Naive B cell (primary cell): ENCODE data around the gene CADM2. TPM values are rescaled to one million over a fixed set of nuclear protein-coding genes. Genes with fewer than 3 reads are reported as not detected.
A peak's percentile ranks its signal among the peaks of the same experiment; 100 is the strongest.
"Not testable (repeated sequence)": the region's sequence is repeated elsewhere in the genome, so short reads cannot be mapped to it uniquely, and the experiment has no call there.

Source experiments
- ATAC-seq, 2 donors: fragments of 150-1000 bp; cut with Tn5 transposase; 2 replicates each; pipeline ENCODE4 v1.10.0; 2021; ENCODE audit warnings: low read depth in 2 of 2, mild to moderate bottlenecking in 2 of 2, moderate library complexity in 2 of 2
- DNase-seq: peaks from one replicate; pipeline ENCODE4 v3.0.0; 2022
- H3K27ac Mint-ChIP-seq, 6 donors: one replicate each; pipeline ENCODE4 v1.8.0; 2020 to 2022; ENCODE audit warnings: mild to moderate bottlenecking in 6 of 6, mixed read lengths in 6 of 6, moderate library complexity in 5 of 6, inconsistent platforms in 2 of 6
- H3K27me3 Mint-ChIP-seq, 3 donors: one replicate each; pipeline ENCODE4 v1.8.0; 2021 to 2022; ENCODE audit warnings: mixed read lengths in 3 of 3, mild to moderate bottlenecking in 1 of 3
- H3K36me3 Mint-ChIP-seq, 2 donors: one replicate each; pipeline ENCODE4 v1.8.0; 2020 to 2022; ENCODE audit warnings: mixed read lengths in 2 of 2, inconsistent platforms in 1 of 2, mild to moderate bottlenecking in 1 of 2
- H3K4me1 Mint-ChIP-seq, 3 donors: one replicate each; pipeline ENCODE4 v1.8.0; 2020 to 2022; ENCODE audit warnings: mixed read lengths in 3 of 3, inconsistent platforms in 1 of 3, mild to moderate bottlenecking in 1 of 3, moderate library complexity in 1 of 3
- H3K4me3 Mint-ChIP-seq, 8 donors: one replicate each; pipeline ENCODE4 v1.8.0; 2020 to 2022; ENCODE audit warnings: mild to moderate bottlenecking in 8 of 8, mixed read lengths in 8 of 8, moderate library complexity in 8 of 8, inconsistent platforms in 2 of 8
- H3K9me3 Mint-ChIP-seq, 7 donors: one replicate each; pipeline ENCODE4 v1.8.0; 2020 to 2022; ENCODE audit warnings: mixed read lengths in 7 of 7, mild to moderate bottlenecking in 5 of 7, inconsistent platforms in 2 of 7, moderate library complexity in 1 of 7
- polyA plus RNA-seq, 6 donors: library from polyadenylated mRNA; unstranded; fragments of 300-500 nt; fragmentation: Illumina TruSeq; gene quantifications; one replicate each; pipeline ENCODE4 v1.2.3, GENCODE V29; 2021; ENCODE audit warnings: low read depth in 6 of 6

Gene CADM2
- under 1 TPM in 2 of 6 donors, not detected in 4; 0.26 to 0.59 TPM for polyA plus RNA-seq

GRCh38 chr3:84958495-84959469, at the start of gene CADM2:
CADM2 (plus strand) TSS chr3:84958989.
- H3K27me3 Mint-ChIP-seq = peaks cover 32 to 63% (median 54%) of the 10 kb centered on the region in 3 donors
- peak; percentile 56 for DNase-seq

GRCh38 chr3:84918592-84918991, 40.2 kb upstream of the CADM2 start:
- H3K9me3 Mint-ChIP-seq = peaks cover 3 to 18% (median 5%) of the 10 kb centered on the region in 7 donors
- H3K27ac Mint-ChIP-seq, H3K36me3 Mint-ChIP-seq, H3K4me1 Mint-ChIP-seq, H3K27me3 Mint-ChIP-seq, DNase-seq, ATAC-seq, H3K4me3 Mint-ChIP-seq: not testable (repeated sequence)

More at GRCh38 chr3:84958495-84959469, at the start of gene CADM2:
- Mint-ChIP-seq H3K4me3 (peak within 1 kb of the TSS; percentile 74 to 92 (median 80)), H3K36me3 (peaks cover 0 to 17% of the 10 kb centered on the region in 2 donors), H3K4me1 (peaks cover 19 to 24% (median 24%) of the 10 kb centered on the region in 3 donors), H3K9me3 (peaks cover 0 to 21% (median 5%) of the 10 kb centered on the region in 7 donors), H3K27ac (peak within 1 kb of the TSS in 1 of 6 donors; percentile 70)
- ATAC-seq = peak; percentile 88 to 91

GRCh38 chr3:84922682-84923081, 36.1 kb upstream of the CADM2 start:
- DNase-seq (no peak), ATAC-seq (no peak)
- Mint-ChIP-seq H3K4me3 (no peak overlapping the region), H3K27ac (no peak overlapping the region), H3K4me1 (no peaks in the 10 kb centered on the region), H3K36me3 (no peaks in the 10 kb centered on the region), H3K27me3 (no peaks in the 10 kb centered on the region), H3K9me3 (peaks cover 3 to 11% (median 4%) of the 10 kb centered on the region in 7 donors)

DNA sequence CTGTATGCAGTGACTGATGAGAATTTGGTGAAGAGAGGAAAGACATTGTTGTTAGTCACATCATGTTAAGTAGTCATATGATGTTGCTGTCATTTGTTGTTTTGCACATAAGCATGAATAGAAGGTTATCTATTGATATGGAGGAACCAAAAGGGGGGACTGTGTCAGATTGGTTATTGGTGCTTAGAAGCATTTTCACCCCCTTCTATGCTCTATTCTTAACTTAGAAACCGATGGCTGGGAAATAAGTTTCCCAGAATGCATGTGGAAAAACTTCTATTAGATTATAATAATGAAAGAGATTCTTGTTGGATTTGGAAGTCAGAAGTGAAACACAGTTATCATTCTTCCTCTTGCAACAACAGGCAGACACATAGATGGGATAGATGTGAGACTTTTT, 33.2 kb upstream of the CADM2 start:
- Mint-ChIP-seq H3K36me3 (no peaks in the 10 kb centered on the region), H3K9me3 (peaks cover 0 to 8% (median 3%) of the 10 kb centered on the region in 7 donors), H3K27ac (no peak overlapping the region), H3K4me1 (no peaks in the 10 kb centered on the region), H3K4me3 (no peak overlapping the region), H3K27me3 (no peaks in the 10 kb centered on the region)
- no peak for ATAC-seq
- no peak for DNase-seq

- Mint-ChIP-seq H3K27me3 (no peaks in the 10 kb centered on the region), H3K4me1 (no peaks in the 10 kb centered on the region), H3K27ac (no peak overlapping the region), H3K4me3 (no peak overlapping the region), H3K9me3 (peaks cover 0 to 5% (median 0%) of the 10 kb centered on the region in 7 donors), H3K36me3 (no peaks in the 10 kb centered on the region)
- no peak for ATAC-seq
- DNase-seq = no peak
These were observed 15.4 kb upstream of the CADM2 start for GRCh38 chr3:84943379-84943778.

- Mint-ChIP-seq H3K36me3 (peaks cover 0 to 1% of the 10 kb centered on the region in 2 donors), H3K27me3 (peaks cover 0 to 5% (median 2%) of the 10 kb centered on the region in 3 donors), H3K4me1 (no peaks in the 10 kb centered on the region), H3K27ac (no peak overlapping the region), H3K9me3 (peaks cover 2 to 8% (median 3%) of the 10 kb centered on the region in 7 donors), H3K4me3 (no peak overlapping the region)
- ATAC-seq (no peak), DNase-seq (no peak)
These were observed 12.5 kb upstream of the CADM2 start for GRCh38 chr3:84946240-84946639.

DNA sequence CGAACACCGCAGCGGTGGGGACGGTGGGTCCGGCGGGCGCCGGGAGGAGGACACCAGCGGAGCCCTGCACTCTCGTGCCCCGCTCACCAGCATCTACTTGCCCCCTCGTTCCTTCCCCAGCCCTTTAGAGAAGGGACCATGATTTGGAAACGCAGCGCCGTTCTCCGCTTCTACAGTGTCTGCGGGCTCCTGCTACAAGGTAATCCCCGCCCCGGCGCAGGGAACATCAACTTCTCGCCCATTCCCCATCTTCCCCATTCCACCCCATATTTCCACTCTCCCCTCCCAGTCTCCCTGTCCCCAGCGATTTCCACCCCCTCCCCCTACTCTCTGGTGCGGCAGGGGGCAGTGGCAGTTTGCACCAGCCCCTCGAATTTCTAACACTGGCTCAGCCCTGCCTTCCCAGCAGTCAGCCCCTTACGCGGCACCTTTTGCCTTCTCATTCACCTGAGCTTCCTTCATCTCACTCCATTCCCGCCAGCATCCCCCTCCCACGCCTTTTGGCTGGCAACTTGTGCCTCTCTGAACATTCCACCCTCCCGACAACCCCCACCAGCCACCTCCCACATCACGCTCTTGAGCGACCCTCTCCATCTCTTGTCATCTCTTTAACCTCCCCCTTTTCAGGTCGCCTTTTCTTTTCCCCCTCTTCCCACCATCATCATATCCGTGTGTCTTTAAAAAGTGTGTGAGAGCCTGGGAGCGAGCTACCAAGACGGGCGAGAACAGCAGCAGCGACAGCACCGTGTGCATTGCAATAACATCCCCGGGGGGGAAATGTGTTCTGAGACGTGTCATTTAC, 882 bp downstream of the CADM2 start:
- Mint-ChIP-seq H3K9me3 (peaks cover 0 to 21% (median 4%) of the 10 kb centered on the region in 7 donors), H3K36me3 (peaks cover 0 to 17% of the 10 kb centered on the region in 2 donors), H3K4me3 (peak overlapping the region; percentile 61 to 85 (median 80)), H3K27me3 (peaks cover 32 to 63% (median 54%) of the 10 kb centered on the region in 3 donors), H3K27ac (peak overlapping the region in 2 of 6 donors; percentile 67 to 70), H3K4me1 (peaks cover 19 to 24% (median 24%) of the 10 kb centered on the region in 3 donors)
- DNase-seq = no peak
- no peak for ATAC-seq

- Mint-ChIP-seq H3K4me1 (peaks cover 19 to 24% (median 24%) of the 10 kb centered on the region in 3 donors), H3K4me3 (peak overlapping the region in 5 of 8 donors; percentile 1 to 76 (median 63)), H3K27me3 (peaks cover 32 to 63% (median 54%) of the 10 kb centered on the region in 3 donors), H3K9me3 (peaks cover 0 to 21% (median 4%) of the 10 kb centered on the region in 7 donors), H3K36me3 (peaks cover 0 to 17% of the 10 kb centered on the region in 2 donors), H3K27ac (peak overlapping the region in 1 of 6 donors; percentile 50)
- no peak for DNase-seq
- no peak for ATAC-seq
These were observed 1.8 kb downstream of the CADM2 start for GRCh38 chr3:84960581-84960980.

DNA sequence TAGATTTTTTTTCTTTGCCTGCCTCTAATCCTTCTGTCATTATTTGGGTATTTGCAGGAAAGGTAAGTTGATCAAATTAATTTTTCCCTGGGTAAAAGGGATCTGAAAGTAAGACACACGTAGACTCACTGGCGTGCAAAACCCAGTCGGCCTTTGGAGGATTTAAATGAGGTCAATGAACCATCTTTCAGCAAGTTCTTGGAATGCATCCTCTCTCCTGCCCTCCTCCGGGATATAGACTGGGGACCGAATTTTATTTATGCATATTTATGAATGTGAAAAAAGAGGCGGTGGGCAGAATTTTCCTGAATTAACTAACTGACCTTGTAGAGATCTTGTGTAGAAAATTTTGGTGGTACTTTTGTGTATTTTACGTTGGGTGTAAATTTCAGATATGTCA, 2.2 kb downstream of the CADM2 start:
- DNase-seq = no peak
- Mint-ChIP-seq H3K9me3 (peaks cover 0 to 21% (median 4%) of the 10 kb centered on the region in 7 donors), H3K27me3 (peaks cover 32 to 63% (median 54%) of the 10 kb centered on the region in 3 donors), H3K4me3 (peak overlapping the region in 5 of 8 donors; percentile 1 to 76 (median 63)), H3K4me1 (peaks cover 19 to 24% (median 24%) of the 10 kb centered on the region in 3 donors), H3K36me3 (peaks cover 0 to 17% of the 10 kb centered on the region in 2 donors), H3K27ac (no peak overlapping the region)
- ATAC-seq = no peak

DNA sequence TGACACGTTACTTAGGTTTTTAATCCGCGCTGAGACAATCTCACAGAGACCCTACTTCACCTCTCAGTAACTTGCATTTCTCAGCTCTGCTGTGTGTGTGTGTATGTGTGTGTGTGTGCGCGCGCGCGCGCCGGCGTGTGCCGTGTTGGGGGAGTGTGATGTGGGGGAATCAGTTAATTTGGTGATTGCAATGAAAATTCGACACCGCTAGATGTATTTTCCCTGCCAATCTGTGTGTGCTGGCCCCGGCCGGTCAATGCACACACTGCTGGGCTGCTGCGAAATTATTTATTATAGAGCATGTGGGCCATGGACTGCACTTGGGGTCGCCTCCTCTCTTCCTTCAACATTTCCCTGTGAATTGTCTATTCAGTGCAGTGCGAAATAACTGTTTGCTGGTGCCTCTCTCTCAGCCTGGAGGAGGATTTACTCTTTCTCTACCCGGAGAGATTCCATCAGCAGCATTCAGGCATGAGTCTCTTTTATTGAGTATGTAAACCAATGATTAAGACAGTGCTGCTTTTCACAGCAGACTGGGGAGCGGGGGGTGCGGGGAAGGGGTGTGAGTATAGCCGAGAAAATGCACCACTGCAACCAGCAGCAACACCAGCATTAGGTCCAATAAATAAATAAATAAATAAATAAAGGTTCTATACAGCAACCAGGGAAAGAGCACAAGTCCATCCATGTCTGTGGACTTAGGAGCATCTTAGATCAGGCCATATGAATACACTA, 2.9 kb downstream of the CADM2 start:
- H3K4me3 Mint-ChIP-seq = peak overlapping the region in 2 of 8 donors; percentile 57 to 69
- H3K9me3 Mint-ChIP-seq = peaks cover 0 to 21% (median 4%) of the 10 kb centered on the region in 7 donors
- no peak for DNase-seq
- H3K27me3 Mint-ChIP-seq = peaks cover 32 to 63% (median 54%) of the 10 kb centered on the region in 3 donors
- ATAC-seq = no peak
- peaks cover 0 to 17% of the 10 kb centered on the region in 2 donors for H3K36me3 Mint-ChIP-seq
- H3K4me1 Mint-ChIP-seq = peaks cover 19 to 24% (median 24%) of the 10 kb centered on the region in 3 donors
- no peak overlapping the region for H3K27ac Mint-ChIP-seq

DNA sequence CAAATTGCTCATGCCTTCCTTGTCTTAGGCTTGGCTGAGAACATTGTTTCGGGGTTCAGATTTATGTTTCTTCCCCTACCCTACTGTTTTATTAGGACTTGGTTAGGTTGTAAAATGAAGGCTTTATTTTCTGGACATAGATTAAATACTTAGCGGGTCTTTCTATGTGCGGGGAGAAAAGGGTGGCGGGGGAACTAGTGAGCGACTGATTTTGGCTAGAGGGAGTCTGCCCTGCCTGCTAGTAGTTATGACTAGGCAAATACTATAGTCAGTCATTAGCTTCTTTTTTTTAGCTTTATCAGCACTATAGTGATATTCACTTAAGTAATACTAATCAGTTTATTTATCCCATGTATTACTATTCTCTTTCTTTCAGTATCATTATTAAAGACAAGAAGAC, 3.6 kb downstream of the CADM2 start:
- H3K4me3 Mint-ChIP-seq = no peak overlapping the region
- no peak overlapping the region for H3K27ac Mint-ChIP-seq
- no peak for ATAC-seq
- peaks cover 0 to 21% (median 4%) of the 10 kb centered on the region in 7 donors for H3K9me3 Mint-ChIP-seq
- H3K27me3 Mint-ChIP-seq = peaks cover 32 to 58% (median 47%) of the 10 kb centered on the region in 3 donors
- H3K36me3 Mint-ChIP-seq = peaks cover 0 to 17% of the 10 kb centered on the region in 2 donors
- no peak for DNase-seq
- H3K4me1 Mint-ChIP-seq = peaks cover 19 to 24% (median 24%) of the 10 kb centered on the region in 3 donors

DNA sequence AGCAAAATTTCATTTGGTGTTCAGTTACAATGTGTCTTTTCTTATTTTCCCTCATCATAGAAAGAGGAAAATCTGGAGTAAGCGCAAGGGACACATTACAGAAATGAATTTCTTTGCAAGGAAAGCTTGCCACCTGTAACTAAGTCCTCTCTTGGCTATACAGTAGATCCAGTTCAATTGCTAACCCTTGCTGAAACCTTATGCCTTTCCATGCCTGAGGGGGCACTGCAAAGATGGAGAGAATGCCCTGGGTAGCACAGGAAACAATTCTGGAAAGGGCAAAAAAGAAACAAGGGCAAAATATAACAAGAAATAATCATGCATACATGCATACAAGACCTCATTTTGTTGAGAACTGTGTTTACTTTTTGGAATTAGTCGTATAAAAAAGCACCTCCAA, 4.3 kb downstream of the CADM2 start:
- no peak overlapping the region for H3K27ac Mint-ChIP-seq

More for the DNA sequence above, 4.3 kb downstream of the CADM2 start:
- H3K36me3 Mint-ChIP-seq = peaks cover 0 to 17% of the 10 kb centered on the region in 2 donors
- peaks cover 19 to 24% (median 21%) of the 10 kb centered on the region in 3 donors for H3K4me1 Mint-ChIP-seq
- peaks cover 32 to 51% (median 41%) of the 10 kb centered on the region in 3 donors for H3K27me3 Mint-ChIP-seq
- no peak overlapping the region for H3K4me3 Mint-ChIP-seq
- ATAC-seq (no peak), DNase-seq (no peak)
- peaks cover 0 to 16% (median 4%) of the 10 kb centered on the region in 7 donors for H3K9me3 Mint-ChIP-seq
